ENCODE measurements around the gene POLDIP3.

POLDIP3 gene

GRCh38 chr22:42642806-42643633, 28.3 kb upstream of the POLDIP3 start:
- DNase-seq (ENCODE audit: low read depth, low spot score), result no peak

GRCh38 chr22:42641801-42642413, 27.2 kb upstream of the POLDIP3 start:
- no peak for DNase-seq (ENCODE audit: low read depth, low spot score)

GRCh38 chr22:42639541-42640241, 25.0 kb upstream of the POLDIP3 start:
- no peak for DNase-seq (ENCODE audit: low read depth, low spot score)

GRCh38 chr22:42637555-42637954, 22.9 kb upstream of the POLDIP3 start:
- DNase-seq (ENCODE audit: low read depth, low spot score), result no peak

- DNase-seq (ENCODE audit: low read depth, low spot score), result no peak
Measured at GRCh38 chr22:42636506-42636905, 21.8 kb upstream of the POLDIP3 start.

GRCh38 chr22:42635531-42635930, 20.8 kb upstream of the POLDIP3 start:
- no peak for DNase-seq (ENCODE audit: low read depth, low spot score)

GRCh38 chr22:42633013-42633412, 18.3 kb upstream of the POLDIP3 start:
- no peak for DNase-seq (ENCODE audit: low read depth, low spot score)

- no peak for DNase-seq (ENCODE audit: low read depth, low spot score)
Measured at GRCh38 chr22:42632096-42632495, 17.4 kb upstream of the POLDIP3 start.

GRCh38 chr22:42630901-42631602, 16.4 kb upstream of the POLDIP3 start:
- no peak for DNase-seq (ENCODE audit: low read depth, low spot score)

- no peak for DNase-seq (ENCODE audit: low read depth, low spot score)
Measured at GRCh38 chr22:42630211-42630610, 15.5 kb upstream of the POLDIP3 start.

- no peak for DNase-seq (ENCODE audit: low read depth, low spot score)
Measured at GRCh38 chr22:42627981-42628380, 13.3 kb upstream of the POLDIP3 start.

- DNase-seq (ENCODE audit: low read depth, low spot score), result no peak
Measured at GRCh38 chr22:42626951-42627625, 12.4 kb upstream of the POLDIP3 start.

- no peak for DNase-seq (ENCODE audit: low read depth, low spot score)
Measured at GRCh38 chr22:42626431-42626830, 11.7 kb upstream of the POLDIP3 start.

GRCh38 chr22:42625416-42625815, 10.7 kb upstream of the POLDIP3 start:
- no peak for DNase-seq (ENCODE audit: low read depth, low spot score)

GRCh38 chr22:42624551-42625106, 9.9 kb upstream of the POLDIP3 start:
- no peak for DNase-seq (ENCODE audit: low read depth, low spot score)

- DNase-seq (ENCODE audit: low read depth, low spot score), result no peak
Measured at GRCh38 chr22:42623756-42624441, 9.2 kb upstream of the POLDIP3 start.

GRCh38 chr22:42623301-42623751, 8.6 kb upstream of the POLDIP3 start:
- DNase-seq (ENCODE audit: low read depth, low spot score), result no peak

GRCh38 chr22:42622061-42622710, 7.5 kb upstream of the POLDIP3 start:
- no peak for DNase-seq (ENCODE audit: low read depth, low spot score)

GRCh38 chr22:42621505-42622002, 6.9 kb upstream of the POLDIP3 start:
- DNase-seq (ENCODE audit: low read depth, low spot score), result peak; percentile 21

GRCh38 chr22:42620084-42620483, 5.4 kb upstream of the POLDIP3 start:
- DNase-seq (ENCODE audit: low read depth, low spot score), result no peak
